K562 (cell line): ENCODE measurements around the gene LILRB3. TPM values are rescaled to one million over a fixed set of nuclear protein-coding genes. Genes with fewer than 3 reads are reported as not detected.

Experiments
- ATAC-seq: fragments of 200-7000 bp; cut with Tn5 transposase; 3 replicates; pipeline ENCODE4 v1.9.1; 2020; ENCODE audit warnings: moderate library complexity
- BruUV-seq: library from RNA; stranded (reverse); fragments of 400-500 nt; replicated peaks from 2 replicates; lab custom pipeline; 2021; lab: Mats Ljungman, UMichigan
- CTCF ChIA-PET: fragments of 300-600 bp; formaldehyde crosslinking; extraction: SDS; loops from one replicate; lab custom pipeline; 2021; ENCODE audit warnings: low intra/inter-chr PET ratio; lab: Yijun Ruan, JAX
- POLR2A ChIA-PET: fragments of 300-600, 350-650 bp; sonication (Branson Sonifier 250); formaldehyde crosslinking; extraction: SDS; loops from one replicate; lab custom pipeline; 2021; ENCODE audit warnings: antibody characterized with exemption, inconsistent platforms; lab: Yijun Ruan, JAX
- DNase-seq, 4 experiments: peaks; one replicate each; pipeline versions ENCODE4 v3.0.0 to v3.0.0-alpha.2; 2011 to 2018; ENCODE audit warnings: low spot score in 3 of 4, mixed read lengths in 3 of 4; ENCODE audit errors: extremely low read depth in 1 of 4
- FAIRE-seq: peaks from 2 replicates; lab custom pipeline; 2011; peaks lifted over from hg19 to GRCh38; lab: Jason Lieb, UNC
- H2AFZ ChIP-seq: 2 replicates; pipeline ENCODE4 v1.6.0; 2011; ENCODE audit warnings: low read depth, low read length, control low read depth, inconsistent platforms
- H3K27ac ChIP-seq: fragments of 200-600 bp; 3 replicates; pipeline ENCODE4 v1.8.0; 2011; ENCODE audit warnings: low read depth, mild to moderate bottlenecking, control low read depth, inconsistent platforms, low read length, moderate library complexity, mixed read lengths; ENCODE audit errors: extremely low read depth
- H3K27me3 ChIP-seq, 2 experiments: fragments of 300-600 bp in 1 of 2; 2 replicates in 1 of 2; 3 replicates in 1 of 2; pipeline versions ENCODE4 v1.6.0 to v1.8.0; 2011; ENCODE audit warnings: inconsistent platforms in 2 of 2, low read length in 2 of 2, mild to moderate bottlenecking in 1 of 2, mixed read lengths in 1 of 2, moderate library complexity in 1 of 2; ENCODE audit not compliant: control insufficient read depth in 2 of 2, insufficient read depth in 2 of 2
- H3K36me3 ChIP-seq: fragments of 300-600 bp; 3 replicates; pipeline ENCODE4 v1.8.0; 2011; ENCODE audit warnings: mild to moderate bottlenecking, low read length, inconsistent platforms; ENCODE audit not compliant: control insufficient read depth, insufficient read depth
- H3K4me1 ChIP-seq, 2 experiments: fragments of 200-600 bp in 1 of 2; replicated peaks in 1 of 2; 2 replicates in 1 of 2; 3 replicates in 1 of 2; pipeline versions ENCODE4 v1.5.1 to v1.8.0; 2011; ENCODE audit warnings: inconsistent platforms in 2 of 2, low read length in 2 of 2, mild to moderate bottlenecking in 1 of 2, mixed read lengths in 1 of 2, moderate library complexity in 1 of 2; ENCODE audit not compliant: control insufficient read depth in 2 of 2, insufficient read depth in 2 of 2
- H3K4me2 ChIP-seq: 2 replicates; pipeline ENCODE4 v1.6.1; 2011; ENCODE audit warnings: low read length, control low read depth, inconsistent platforms, mixed read lengths; ENCODE audit not compliant: insufficient read depth
- H3K4me3 ChIP-seq: fragments of 200-600 bp; sonication (generic), shearing (Covaris generic); 2 replicates; pipeline ENCODE4 v1.5.1; 2016; ENCODE audit warnings: control low read depth, inconsistent platforms
- H3K79me2 ChIP-seq: fragments of 200-600 bp; 3 replicates; pipeline ENCODE4 v1.8.0; 2011; ENCODE audit warnings: low read length, inconsistent platforms; ENCODE audit not compliant: control insufficient read depth, insufficient read depth
- H3K9ac ChIP-seq, 2 experiments: 2 replicates each; pipeline versions ENCODE4 v1.6.0 to v1.6.1; 2011; ENCODE audit warnings: low read depth in 2 of 2, low read length in 2 of 2, control low read depth in 1 of 2, inconsistent platforms in 1 of 2, mild to moderate bottlenecking in 1 of 2, mixed read lengths in 1 of 2; ENCODE audit not compliant: insufficient read depth in 1 of 2
- H3K9me1 ChIP-seq: one replicate; pipeline ENCODE4 v1.6.0; 2011; ENCODE audit warnings: inconsistent platforms, mild to moderate bottlenecking, low read length, moderate library complexity; ENCODE audit not compliant: control insufficient read depth, insufficient read depth
- H3K9me3 ChIP-seq: replicated peaks from 2 replicates; pipeline ENCODE4 v1.5.1; 2011; ENCODE audit warnings: low read depth, low read length, inconsistent platforms; ENCODE audit not compliant: control insufficient read depth, insufficient read depth
- H4K20me1 ChIP-seq: replicated peaks from 2 replicates; pipeline ENCODE4 v1.6.1; 2011; ENCODE audit warnings: low read length, inconsistent platforms, mixed read lengths; ENCODE audit not compliant: control insufficient read depth, insufficient read depth
- ATF1 ChIP-seq, 2 experiments: fragments of 450-650 bp in 1 of 2; IDR thresholded peaks; 2 replicates each; pipeline ENCODE4 v1.6.1; 2016; ENCODE audit warnings: missing compliant biosample characterization in 1 of 2, missing genetic modification characterization in 1 of 2
- CTBP1 ChIP-seq: fragments of 450-650 bp; IDR thresholded peaks from 2 replicates; pipeline ENCODE4 v1.6.1; 2016; ENCODE audit warnings: borderline replicate concordance
- CXXC5 ChIP-seq: fragments of 250-450 bp; sonication (Bioruptor Pico); IDR thresholded peaks from 2 replicates; pipeline ENCODE4 v1.8.0; 2022; ENCODE audit warnings: inconsistent platforms, mild to moderate bottlenecking, moderate library complexity
- ETS1 ChIP-seq: conservative IDR thresholded peaks from 2 replicates; pipeline ENCODE4 v1.6.1; 2011; ENCODE audit warnings: low read depth, mild to moderate bottlenecking, low read length; ENCODE audit not compliant: control insufficient read depth
- ETV5 ChIP-seq: sonication (generic); formaldehyde crosslinking; IDR thresholded peaks from 2 replicates; pipeline ENCODE4 v1.4.0; 2020; ENCODE audit warnings: low read depth, mild to moderate bottlenecking, missing genetic modification reagents
- HDGF ChIP-seq: fragments of 450-650 bp; IDR thresholded peaks from 2 replicates; pipeline ENCODE4 v1.6.1; 2016
- KLF13 ChIP-seq: fragments of 450-650 bp; IDR thresholded peaks from 2 replicates; pipeline ENCODE4 v1.6.1; 2016; ENCODE audit warnings: missing genetic modification characterization, low read depth, mild to moderate bottlenecking, missing compliant biosample characterization, moderate library complexity, borderline replicate concordance
- MEIS2 ChIP-seq: fragments of 450-650 bp; IDR thresholded peaks from 2 replicates; pipeline ENCODE4 v1.6.1; 2014; ENCODE audit warnings: mild to moderate bottlenecking; ENCODE audit not compliant: partially characterized antibody
- NRF1 ChIP-seq, 2 experiments: fragments of 450-650 bp; IDR thresholded peaks in 1 of 2; conservative IDR thresholded peaks in 1 of 2; 2 replicates each; pipeline ENCODE4 v1.6.1; 2014; ENCODE audit warnings: mild to moderate bottlenecking in 2 of 2
- POLR2H ChIP-seq: IDR thresholded peaks from 2 replicates; pipeline ENCODE4 v1.6.1; 2016; ENCODE audit warnings: missing genetic modification characterization, low read depth, mild to moderate bottlenecking, control low read depth, missing compliant biosample characterization, moderate library complexity
- SP1 ChIP-seq: sonication (generic); formaldehyde crosslinking; IDR thresholded peaks from 2 replicates; pipeline ENCODE4 v1.8.1; 2022; ENCODE audit warnings: mild to moderate bottlenecking, missing genetic modification reagents
- SREBF2 ChIP-seq: sonication (generic); formaldehyde crosslinking; IDR thresholded peaks from 2 replicates; pipeline ENCODE4 v1.4.0; 2020; ENCODE audit warnings: mild to moderate bottlenecking, missing genetic modification reagents
- WGBS: fragments of 100-300 bp; shearing (Covaris generic); methylation state at CpG from one replicate; pipeline ENCODE4 v1.1.6; 2016; ENCODE audit warnings: low coverage, mixed read lengths; ENCODE audit not compliant: insufficient coverage; ENCODE audit errors: missing lambda C conversion rate; 5-methylcytosine and 5-hydroxymethylcytosine counted together
- in situ Hi-C: fragments of 300-500 bp; cut with MboI; formaldehyde crosslinking; loops from 4 replicates; pipeline ENCODE4 v1.15.0; 2018; ENCODE audit warnings: inconsistent platforms, mixed read lengths
- intact Hi-C: fragments of 100-400 bp; cut with micrococcal nuclease; formaldehyde crosslinking; loops from 2 replicates; pipeline ENCODE4 v1.14.2; 2022
- polyA plus RNA-seq, 8 experiments: library from polyadenylated mRNA; depleted of rRNA in 4 of 8; stranded (reverse) in 5 of 8; unstranded in 3 of 8; fragments of >200 nt; fragmentation: Nextera tagmentation in 2 of 8; fragmentation: Illumina TruSeq in 1 of 8; extraction: Ambion mirVana in 2 of 8; extraction: Trizol in 1 of 8; gene quantifications; 2 replicates each; pipeline versions ENCODE4 v1.2.1 to v1.2.3, GENCODE V29; 2011 to 2014; ENCODE audit warnings: inconsistent platforms in 1 of 8, missing spikeins in 1 of 8
- total RNA-seq, 7 experiments: library from RNA; depleted of rRNA in 6 of 7; stranded (reverse); fragments of >200 nt in 6 of 7; fragmentation: Illumina TruSeq in 2 of 7; extraction: Trizol in 2 of 7; gene quantifications; 2 replicates each; pipeline versions ENCODE4 v1.2.1 to v1.2.3, GENCODE V29; 2011 to 2021; ENCODE audit warnings: low replicate concordance in 1 of 7
- TF ChIP-seq, protein P1 (sequence below): fragments of 450-650 bp; formaldehyde crosslinking; IDR thresholded peaks from 2 replicates; pipeline ENCODE4 v1.4.0; 2020; ENCODE audit warnings: mild to moderate bottlenecking, moderate library complexity
- TF ChIP-seq, protein P2 (sequence below), 2 experiments: IDR thresholded peaks; 2 replicates each; pipeline ENCODE4 v1.6.1; 2011; ENCODE audit warnings: borderline replicate concordance in 1 of 2, control low read depth in 1 of 2, low read depth in 1 of 2, low read length in 1 of 2, mild to moderate bottlenecking in 1 of 2, mixed read lengths in 1 of 2, moderate library complexity in 1 of 2; ENCODE audit not compliant: insufficient read depth in 1 of 2, insufficient read length in 1 of 2, poor library complexity in 1 of 2, severe bottlenecking in 1 of 2; ENCODE audit errors: extremely low read depth in 1 of 2

Gene LILRB3
- total and polyA plus RNA-seq, 9 of the 15 experiments (the other 6 are each of a cell fraction or from before 2014, with no cell fraction given) = 0.01 to 0.09 TPM; not detected in 7

GRCh38 chr19:54191011-54191810 is 31.6 kb downstream of the LILRB3 start, which contains the start of gene TSEN34 (continued):
- TF ChIP-seq ETS1 = peak; percentile 48; the same call in 1 of the 2 replicates

DNA sequence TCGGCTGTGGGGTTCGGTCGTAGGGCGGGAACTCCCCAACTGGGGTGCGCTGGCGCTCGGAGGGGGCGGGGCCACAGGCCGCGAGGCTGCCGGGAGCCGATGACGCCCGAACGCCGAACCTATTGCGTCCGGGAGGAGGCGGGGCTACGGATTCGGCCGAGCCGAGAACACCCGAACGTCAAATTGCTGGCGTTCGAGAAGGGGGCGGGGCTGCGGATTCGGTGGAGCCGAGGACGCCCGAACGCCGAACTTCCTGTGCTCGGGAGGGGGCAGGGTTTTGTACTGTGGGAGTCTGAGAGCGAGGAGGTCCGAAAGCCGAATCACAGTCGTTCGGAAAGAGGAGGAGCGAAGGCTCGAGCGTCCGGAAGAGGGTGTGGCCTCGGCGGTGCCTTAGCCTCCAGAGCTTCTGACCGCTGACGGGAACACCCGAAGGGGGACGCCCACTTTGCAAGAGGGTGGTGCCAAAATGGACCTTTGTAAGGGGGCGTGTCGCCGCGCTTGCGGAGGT is 32.2 kb downstream of the LILRB3 start:
- Histone ChIP-seq H3K9me1 (peaks cover 5% of the 10 kb centered on the region), H3K4me3 (peak overlapping the region; percentile 96), H2AFZ (peak overlapping the region; percentile 98), H3K4me2 (peak overlapping the region; percentile 96), H3K27me3 (no peaks in the 10 kb centered on the region), H3K79me2 (peaks cover 52% of the 10 kb centered on the region), H3K9ac (peak overlapping the region; percentile 98 to 99), H3K4me1 (peaks cover 27 to 50% of the 10 kb centered on the region in 2 experiments), H3K36me3 (peaks cover 55% of the 10 kb centered on the region), H3K9me3 (no peaks in the 10 kb centered on the region), H3K27ac (peak overlapping the region; percentile 100), H4K20me1 (no peaks in the 10 kb centered on the region)
- peak; percentile 80 for ATAC-seq
- DNase-seq = peak; percentile 68 to 99 (median 76)
- no TSS peak for BruUV-seq
- intact Hi-C loops (no loop called here), in situ Hi-C loops (no loop called here)
- FAIRE-seq = no peak
- ChIA-PET POLR2A (interaction anchor here (0.6 to 7.0 kb wide), 9 partner anchors 11 to 75 kb away, joined by 4 to 206 read pairs (median 8); partner anchors contain the start of genes CNOT3, LENG1, RPS9 and TMC4), CTCF (no interaction called here)
- under 1% methylated on average over 42 of the region's 56 CpGs for WGBS
- TF ChIP-seq NRF1 (conservative IDR thresholded peaks at IDR 0.05 in 1 of 2, IDR thresholded peaks at IDR 0.05 in 1 of 2) = peak in 1 of 2 experiments; percentile 84
- peak; percentile 98; the same call in 1 of the 2 replicates for TF ChIP-seq KLF13 (tag)
- TF ChIP-seq SP1 = peak; percentile 88
- TF ChIP-seq ETV5 (CRISPR knock-in tag) = 0 out of 2 replicates have a peak, but pooled peaks have one; percentile 54
- peak; percentile 12 for TF ChIP-seq MEIS2
- TF ChIP-seq CXXC5 (CRISPR knock-in tag) = peak; percentile 22; the same call in 1 of the 2 replicates
- TF ChIP-seq, protein P1, sequence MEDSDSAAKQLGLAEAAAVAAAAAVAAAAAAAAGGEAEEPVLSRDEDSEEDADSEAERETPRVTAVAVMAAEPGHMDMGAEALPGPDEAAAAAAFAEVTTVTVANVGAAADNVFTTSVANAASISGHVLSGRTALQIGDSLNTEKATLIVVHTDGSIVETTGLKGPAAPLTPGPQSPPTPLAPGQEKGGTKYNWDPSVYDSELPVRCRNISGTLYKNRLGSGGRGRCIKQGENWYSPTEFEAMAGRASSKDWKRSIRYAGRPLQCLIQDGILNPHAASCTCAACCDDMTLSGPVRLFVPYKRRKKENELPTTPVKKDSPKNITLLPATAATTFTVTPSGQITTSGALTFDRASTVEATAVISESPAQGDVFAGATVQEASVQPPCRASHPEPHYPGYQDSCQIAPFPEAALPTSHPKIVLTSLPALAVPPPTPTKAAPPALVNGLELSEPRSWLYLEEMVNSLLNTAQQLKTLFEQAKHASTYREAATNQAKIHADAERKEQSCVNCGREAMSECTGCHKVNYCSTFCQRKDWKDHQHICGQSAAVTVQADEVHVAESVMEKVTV (CRISPR knock-in tag) = peak; percentile 100
- TF ChIP-seq CTBP1 = no peak
- TF ChIP-seq POLR2H = peak; percentile 8; the same call in 1 of the 2 replicates
- no peak for TF ChIP-seq SREBF2
- TF ChIP-seq ATF1 (CRISPR knock-in tag; IDR thresholded peaks at IDR 0.05) = no peak
- TF ChIP-seq ATF1 (tag; IDR thresholded peaks at IDR 0.05) = peak; percentile 88
- 0 out of 2 replicates have a peak, but pooled peaks have one; percentile 19 for TF ChIP-seq HDGF
- TF ChIP-seq, protein P2, sequence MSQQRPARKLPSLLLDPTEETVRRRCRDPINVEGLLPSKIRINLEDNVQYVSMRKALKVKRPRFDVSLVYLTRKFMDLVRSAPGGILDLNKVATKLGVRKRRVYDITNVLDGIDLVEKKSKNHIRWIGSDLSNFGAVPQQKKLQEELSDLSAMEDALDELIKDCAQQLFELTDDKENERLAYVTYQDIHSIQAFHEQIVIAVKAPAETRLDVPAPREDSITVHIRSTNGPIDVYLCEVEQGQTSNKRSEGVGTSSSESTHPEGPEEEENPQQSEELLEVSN (IDR thresholded peaks at IDR 0.05; ENCODE audit: borderline replicate concordance in 1 of 2, extremely low read depth in 1 of 2, insufficient read depth in 1 of 2, insufficient read length in 1 of 2, low read depth in 1 of 2, low read length in 1 of 2, poor library complexity in 1 of 2, severe bottlenecking in 1 of 2) = peak; percentile 4 to 72
